HEK293 (cell line): ENCODE measurements around the gene C1orf35.

Source experiments
- FEZF1 ChIP-seq: fragments of 450-650 bp; formaldehyde crosslinking; IDR thresholded peaks from 2 replicates; pipeline ENCODE4 v1.5.1; 2016; ENCODE audit warnings: missing biosample characterization, missing genetic modification characterization
- GFI1B ChIP-seq: fragments of 450-650 bp; formaldehyde crosslinking; IDR thresholded peaks from 2 replicates; pipeline ENCODE4 v1.5.1; 2016; ENCODE audit warnings: missing biosample characterization, missing genetic modification characterization
- KLF8 ChIP-seq: fragments of 450-650 bp; formaldehyde crosslinking; IDR thresholded peaks from 2 replicates; pipeline ENCODE4 v1.5.1; 2016; ENCODE audit warnings: missing biosample characterization, missing genetic modification characterization
- MEIS1 ChIP-seq: sonication (generic); formaldehyde crosslinking; IDR thresholded peaks from 2 replicates; pipeline ENCODE4 v1.8.1; 2022; ENCODE audit warnings: missing genetic modification reagents, mild to moderate bottlenecking, borderline replicate concordance
- PATZ1 ChIP-seq: fragments of 450-650 bp; formaldehyde crosslinking; IDR thresholded peaks from 2 replicates; pipeline ENCODE4 v1.5.1; 2016; ENCODE audit warnings: missing biosample characterization, missing genetic modification characterization
- SCRT1 ChIP-seq: fragments of 450-650 bp; formaldehyde crosslinking; IDR thresholded peaks from 2 replicates; pipeline ENCODE4 v1.5.1; 2016; ENCODE audit warnings: missing biosample characterization, missing genetic modification characterization, borderline replicate concordance
- ZBTB11 ChIP-seq: fragments of 450-650 bp; formaldehyde crosslinking; conservative IDR thresholded peaks from 2 replicates; pipeline ENCODE4 v1.5.1; 2016; ENCODE audit warnings: low read depth, missing biosample characterization, missing genetic modification characterization
- ZBTB20 ChIP-seq: fragments of 450-650 bp; formaldehyde crosslinking; IDR thresholded peaks from 2 replicates; pipeline ENCODE4 v1.5.1; 2016; ENCODE audit warnings: missing biosample characterization, missing genetic modification characterization
- ZBTB8A ChIP-seq: fragments of 450-650 bp; formaldehyde crosslinking; IDR thresholded peaks from 2 replicates; pipeline ENCODE4 v1.5.1; 2016; ENCODE audit warnings: missing biosample characterization, missing genetic modification characterization
- ZFHX2 ChIP-seq: fragments of 450-650 bp; formaldehyde crosslinking; conservative IDR thresholded peaks from 2 replicates; pipeline ENCODE4 v1.5.1; 2016; ENCODE audit warnings: missing biosample characterization, missing genetic modification characterization
- ZFP69B ChIP-seq: fragments of 450-650 bp; formaldehyde crosslinking; IDR thresholded peaks from 2 replicates; pipeline ENCODE4 v1.5.1; 2016; ENCODE audit warnings: missing biosample characterization, missing genetic modification characterization
- ZNF133 ChIP-seq: fragments of 450-650 bp; formaldehyde crosslinking; IDR thresholded peaks from 2 replicates; pipeline ENCODE4 v1.5.1; 2016; ENCODE audit warnings: missing biosample characterization, missing genetic modification characterization
- ZNF169 ChIP-seq: fragments of 450-650 bp; formaldehyde crosslinking; IDR thresholded peaks from 2 replicates; pipeline ENCODE4 v1.5.1; 2016; ENCODE audit warnings: missing biosample characterization, missing genetic modification characterization
- ZNF202 ChIP-seq: fragments of 450-650 bp; formaldehyde crosslinking; IDR thresholded peaks from 2 replicates; pipeline ENCODE4 v1.5.1; 2016; ENCODE audit warnings: missing biosample characterization, missing genetic modification characterization, borderline replicate concordance
- ZNF24 ChIP-seq: fragments of 450-650 bp; formaldehyde crosslinking; IDR thresholded peaks from 2 replicates; pipeline ENCODE4 v1.5.1; 2016; ENCODE audit warnings: missing biosample characterization, missing genetic modification characterization
- ZNF266 ChIP-seq: fragments of 450-650 bp; formaldehyde crosslinking; IDR thresholded peaks from 2 replicates; pipeline ENCODE4 v1.5.1; 2016; ENCODE audit warnings: missing biosample characterization, missing genetic modification characterization, low read depth
- ZNF48 ChIP-seq: fragments of 450-650 bp; formaldehyde crosslinking; IDR thresholded peaks from 2 replicates; pipeline ENCODE4 v1.5.1; 2016; ENCODE audit warnings: missing biosample characterization, missing genetic modification characterization
- ZNF513 ChIP-seq: fragments of 450-650 bp; IDR thresholded peaks from 2 replicates; pipeline ENCODE4 v1.5.1; 2018; ENCODE audit warnings: missing biosample characterization, missing genetic modification characterization
- ZNF514 ChIP-seq: fragments of 450-650 bp; formaldehyde crosslinking; IDR thresholded peaks from 2 replicates; pipeline ENCODE4 v1.5.1; 2016; ENCODE audit warnings: missing biosample characterization, missing genetic modification characterization
- ZNF654 ChIP-seq: fragments of 450-650 bp; formaldehyde crosslinking; IDR thresholded peaks from 2 replicates; pipeline ENCODE4 v1.5.1; 2016; ENCODE audit warnings: low read depth, missing biosample characterization, missing genetic modification characterization
- ZNF658 ChIP-seq: fragments of 450-650 bp; formaldehyde crosslinking; IDR thresholded peaks from 2 replicates; pipeline ENCODE4; 2016; ENCODE audit warnings: missing biosample characterization, missing genetic modification characterization
- ZNF704 ChIP-seq: fragments of 450-650 bp; formaldehyde crosslinking; IDR thresholded peaks from 2 replicates; pipeline ENCODE4 v1.5.1; 2016; ENCODE audit warnings: missing biosample characterization, missing genetic modification characterization
- ZNF792 ChIP-seq: fragments of 450-650 bp; formaldehyde crosslinking; IDR thresholded peaks from 2 replicates; pipeline ENCODE4 v1.5.1; 2016; ENCODE audit warnings: missing biosample characterization, missing genetic modification characterization
- ZSCAN23 ChIP-seq: fragments of 450-650 bp; formaldehyde crosslinking; IDR thresholded peaks from 2 replicates; pipeline ENCODE4 v1.5.1; 2016; ENCODE audit warnings: missing biosample characterization, missing genetic modification characterization
- ZSCAN30 ChIP-seq: fragments of 450-650 bp; IDR thresholded peaks from 2 replicates; pipeline ENCODE4 v1.5.1; 2018; ENCODE audit warnings: missing biosample characterization, mild to moderate bottlenecking, missing genetic modification characterization, moderate library complexity
- TF ChIP-seq, protein P1 (sequence below): fragments of 450-650 bp; formaldehyde crosslinking; IDR thresholded peaks from 2 replicates; pipeline ENCODE4 v1.5.1; 2017; ENCODE audit warnings: missing biosample characterization, missing genetic modification characterization
- TF ChIP-seq, protein P2 (sequence below): fragments of 450-650 bp; formaldehyde crosslinking; IDR thresholded peaks from 2 replicates; pipeline ENCODE4 v1.5.1; 2016; ENCODE audit warnings: missing biosample characterization, missing genetic modification characterization

Gene C1orf35

DNA sequence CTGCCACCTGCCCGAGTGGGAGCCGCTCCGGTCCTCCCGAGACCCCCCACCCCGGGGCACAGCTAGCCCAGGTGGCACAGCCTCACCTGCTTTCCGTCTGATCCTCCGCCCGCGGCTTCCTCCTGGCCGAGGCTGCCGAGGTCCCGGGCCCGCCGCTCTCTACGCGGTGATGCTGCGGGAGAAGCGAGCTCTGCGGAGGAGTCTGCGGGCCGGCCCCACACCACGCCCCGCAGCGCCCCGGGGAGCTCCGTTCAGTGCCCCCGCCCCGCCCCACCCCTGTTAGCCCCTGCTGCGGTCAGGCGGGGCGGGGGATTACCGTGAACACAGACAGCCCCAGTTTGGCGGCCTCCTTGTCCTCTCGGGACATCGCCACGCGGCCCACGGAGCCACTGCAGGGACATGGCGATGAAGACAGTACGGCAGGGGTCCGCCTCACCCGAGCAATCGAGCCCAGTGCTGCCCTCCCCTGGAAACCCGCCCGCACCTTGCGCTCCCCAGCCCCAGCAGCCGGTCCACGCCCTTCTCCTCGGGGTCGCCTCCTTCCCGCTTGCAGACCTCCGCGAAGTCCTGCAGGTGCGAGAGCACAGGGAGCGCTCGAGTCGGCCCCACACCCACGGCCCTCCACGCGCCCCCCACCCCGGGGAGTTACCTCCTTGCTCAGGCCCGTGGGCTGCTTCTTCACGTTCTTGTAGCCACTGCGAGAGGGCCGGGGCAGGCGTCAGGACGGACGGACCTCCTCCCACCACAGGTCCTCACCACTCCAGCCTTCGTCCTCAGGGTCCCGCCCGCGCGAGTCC is 933 bp downstream of the C1orf35 start (continued):
- TF ChIP-seq ZSCAN23 (tag by site-specific recombination): no peak
- no peak for TF ChIP-seq ZNF513
- TF ChIP-seq ZNF792 (tag by site-specific recombination): no peak; the same call in 1 of the 2 replicates
- TF ChIP-seq ZNF704 (tag by site-specific recombination): no peak
- TF ChIP-seq, protein P1, sequence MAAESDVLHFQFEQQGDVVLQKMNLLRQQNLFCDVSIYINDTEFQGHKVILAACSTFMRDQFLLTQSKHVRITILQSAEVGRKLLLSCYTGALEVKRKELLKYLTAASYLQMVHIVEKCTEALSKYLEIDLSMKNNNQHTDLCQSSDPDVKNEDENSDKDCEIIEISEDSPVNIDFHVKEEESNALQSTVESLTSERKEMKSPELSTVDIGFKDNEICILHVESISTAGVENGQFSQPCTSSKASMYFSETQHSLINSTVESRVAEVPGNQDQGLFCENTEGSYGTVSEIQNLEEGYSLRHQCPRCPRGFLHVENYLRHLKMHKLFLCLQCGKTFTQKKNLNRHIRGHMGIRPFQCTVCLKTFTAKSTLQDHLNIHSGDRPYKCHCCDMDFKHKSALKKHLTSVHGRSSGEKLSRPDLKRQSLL (tag by site-specific recombination): no peak
- no peak for TF ChIP-seq MEIS1 (CRISPR knock-in tag)
- no peak for TF ChIP-seq FEZF1
- TF ChIP-seq ZNF48 (tag by site-specific recombination): no peak
- TF ChIP-seq ZNF24 (tag by site-specific recombination): no peak
- TF ChIP-seq GFI1B (tag by site-specific recombination): no peak
- no peak for TF ChIP-seq ZNF514
- TF ChIP-seq ZNF266 (tag by site-specific recombination): no peak
- TF ChIP-seq ZNF658 (tag by site-specific recombination): no peak
- peak; percentile 50; the same call in 1 of the 2 replicates for TF ChIP-seq ZBTB8A (tag by site-specific recombination)
- TF ChIP-seq ZSCAN30 (tag by site-specific recombination): 0 out of 2 replicates have a peak, but pooled peaks have one; percentile 4
- TF ChIP-seq, protein P2, sequence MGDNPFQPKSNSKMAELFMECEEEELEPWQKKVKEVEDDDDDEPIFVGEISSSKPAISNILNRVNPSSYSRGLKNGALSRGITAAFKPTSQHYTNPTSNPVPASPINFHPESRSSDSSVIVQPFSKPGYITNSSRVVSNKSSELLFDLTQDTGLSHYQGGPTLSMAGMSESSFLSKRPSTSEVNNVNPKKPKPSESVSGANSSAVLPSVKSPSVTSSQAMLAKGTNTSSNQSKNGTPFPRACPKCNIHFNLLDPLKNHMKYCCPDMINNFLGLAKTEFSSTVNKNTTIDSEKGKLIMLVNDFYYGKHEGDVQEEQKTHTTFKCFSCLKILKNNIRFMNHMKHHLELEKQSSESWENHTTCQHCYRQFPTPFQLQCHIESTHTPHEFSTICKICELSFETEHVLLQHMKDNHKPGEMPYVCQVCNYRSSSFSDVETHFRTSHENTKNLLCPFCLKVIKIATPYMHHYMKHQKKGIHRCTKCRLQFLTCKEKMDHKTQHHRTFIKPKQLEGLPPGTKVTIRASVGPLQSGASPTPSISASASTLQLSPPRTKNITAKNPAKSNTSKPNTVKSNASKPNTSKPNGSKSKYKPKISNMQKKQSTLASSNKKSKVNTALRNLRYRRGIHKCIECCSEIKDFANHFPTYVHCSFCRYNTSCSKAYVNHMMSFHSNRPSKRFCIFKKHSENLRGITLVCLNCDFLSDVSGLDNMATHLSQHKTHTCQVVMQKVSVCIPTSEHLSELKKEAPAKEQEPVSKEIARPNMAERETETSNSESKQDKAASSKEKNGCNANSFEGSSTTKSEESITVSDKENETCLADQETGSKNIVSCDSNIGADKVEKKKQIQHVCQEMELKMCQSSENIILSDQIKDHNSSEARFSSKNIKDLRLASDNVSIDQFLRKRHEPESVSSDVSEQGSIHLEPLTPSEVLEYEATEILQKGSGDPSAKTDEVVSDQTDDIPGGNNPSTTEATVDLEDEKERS (tag by site-specific recombination): no peak
- TF ChIP-seq ZFHX2 (tag by site-specific recombination): peak; percentile 56
- TF ChIP-seq ZNF654 (tag by site-specific recombination): no peak
- TF ChIP-seq KLF8 (tag by site-specific recombination): peak; percentile 93
- TF ChIP-seq ZBTB20: peak; percentile 64
- peak; percentile 37; the same call in 1 of the 2 replicates for TF ChIP-seq ZBTB11 (tag by site-specific recombination)
- no peak for TF ChIP-seq SCRT1
- TF ChIP-seq ZNF202: no peak
- TF ChIP-seq PATZ1: peak; percentile 96
- TF ChIP-seq ZNF169 (tag by site-specific recombination): no peak
- TF ChIP-seq ZFP69B (tag by site-specific recombination): peak; percentile 83
- no peak for TF ChIP-seq ZNF133
